GM18519 (cell line): ENCODE results near the gene SDK1.

Experiments used
- ATAC-seq: cut with Tn5 transposase; IDR thresholded peaks from one replicate; pipeline ENCODE4 v1.9.1; 2021; ENCODE audit warnings: mild to moderate bottlenecking, moderate library complexity; ENCODE audit not compliant: unreplicated experiment, low FRiP score

Gene SDK1

DNA sequence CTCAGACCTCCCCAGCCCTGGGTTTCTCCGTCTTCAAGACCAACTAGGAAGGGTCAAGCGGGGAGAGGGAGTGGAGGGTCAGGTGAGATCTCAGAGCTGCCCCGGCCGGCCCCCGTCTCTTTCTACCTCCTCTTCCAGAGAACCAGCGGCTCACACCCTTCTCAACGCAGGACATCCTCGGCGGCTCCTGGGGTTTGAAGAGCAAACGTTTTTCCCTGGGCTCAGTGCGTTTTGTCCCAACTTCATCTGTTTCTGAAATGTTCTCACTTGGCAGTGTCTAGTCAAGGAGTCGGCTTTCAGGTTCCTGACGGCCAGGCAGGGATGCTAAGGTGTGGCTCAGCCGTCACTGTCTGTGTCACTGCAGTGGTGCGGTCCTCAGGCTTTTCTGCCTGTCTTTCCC is 964.6 kb downstream of the SDK1 start:
- ATAC-seq = no peak

DNA sequence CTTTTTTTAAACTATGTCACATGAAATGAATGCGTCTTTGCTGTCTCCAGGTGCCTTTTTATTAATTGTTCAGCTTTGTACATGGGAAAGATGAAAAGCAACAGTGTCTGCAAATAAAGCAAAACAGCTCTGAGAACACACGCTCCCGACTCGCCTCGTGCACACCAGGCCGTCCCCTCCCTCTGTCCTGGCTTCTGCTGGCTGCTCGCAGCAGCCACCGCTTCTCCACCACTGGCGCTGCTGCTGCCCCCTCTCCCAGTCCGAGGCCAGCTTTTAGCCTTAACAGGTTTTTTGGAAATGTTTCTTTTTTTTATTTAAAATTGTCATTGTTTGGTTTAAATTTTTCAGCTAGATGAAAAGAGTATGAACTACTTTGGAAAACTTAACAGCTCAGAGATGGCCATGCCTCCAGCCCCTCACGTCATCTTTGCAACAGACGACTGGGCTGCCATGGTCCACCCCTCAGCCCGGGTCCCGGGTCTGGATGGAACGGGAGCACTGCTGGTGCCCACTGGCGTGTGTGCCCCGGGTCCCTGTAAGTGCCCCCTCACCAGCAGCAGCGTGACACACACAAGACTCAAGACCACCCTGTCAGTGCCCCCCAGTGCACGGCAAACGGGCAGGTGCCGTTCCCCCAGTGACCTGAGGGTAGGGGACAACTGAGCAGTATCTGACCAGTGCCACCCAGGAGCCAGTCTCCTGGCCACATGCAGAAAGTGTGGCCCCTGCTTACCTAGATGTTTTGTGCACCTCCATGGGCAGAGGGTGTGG is 965.4 kb downstream of the SDK1 start:
- ATAC-seq = no peak

DNA sequence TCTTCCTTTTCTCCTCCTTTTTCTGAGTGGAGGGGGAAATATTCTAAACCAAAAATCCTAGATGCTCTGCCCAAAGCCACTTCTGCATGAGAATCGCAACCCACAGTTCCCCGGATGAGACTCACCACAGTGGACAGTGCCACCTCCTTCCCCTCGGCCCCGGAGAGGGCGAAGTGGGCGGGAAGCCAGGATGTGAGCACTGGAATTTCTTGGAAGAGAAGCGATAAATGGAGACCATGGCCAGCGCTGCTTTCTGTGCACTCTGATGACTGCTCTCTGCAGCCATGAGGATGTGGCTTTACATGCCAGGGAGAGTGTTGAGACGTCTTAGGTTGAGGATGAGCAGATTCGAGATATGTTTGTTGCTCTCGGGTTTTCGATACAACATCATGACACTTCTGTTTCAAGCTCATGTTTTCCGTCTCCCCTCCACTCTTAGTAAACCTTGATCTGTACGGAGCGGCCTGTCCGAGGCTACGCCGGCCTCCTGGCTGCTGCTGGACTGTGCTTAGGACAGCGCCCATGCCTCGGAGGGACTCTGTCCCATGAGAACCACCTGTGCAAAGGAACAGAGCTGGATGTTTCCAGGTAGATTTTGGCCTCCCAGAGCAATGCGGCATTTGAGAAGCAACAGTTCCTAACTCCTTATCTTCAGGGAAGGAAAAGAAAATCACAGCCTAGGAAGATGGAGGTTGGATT is 966.4 kb downstream of the SDK1 start:
- ATAC-seq = no peak

DNA sequence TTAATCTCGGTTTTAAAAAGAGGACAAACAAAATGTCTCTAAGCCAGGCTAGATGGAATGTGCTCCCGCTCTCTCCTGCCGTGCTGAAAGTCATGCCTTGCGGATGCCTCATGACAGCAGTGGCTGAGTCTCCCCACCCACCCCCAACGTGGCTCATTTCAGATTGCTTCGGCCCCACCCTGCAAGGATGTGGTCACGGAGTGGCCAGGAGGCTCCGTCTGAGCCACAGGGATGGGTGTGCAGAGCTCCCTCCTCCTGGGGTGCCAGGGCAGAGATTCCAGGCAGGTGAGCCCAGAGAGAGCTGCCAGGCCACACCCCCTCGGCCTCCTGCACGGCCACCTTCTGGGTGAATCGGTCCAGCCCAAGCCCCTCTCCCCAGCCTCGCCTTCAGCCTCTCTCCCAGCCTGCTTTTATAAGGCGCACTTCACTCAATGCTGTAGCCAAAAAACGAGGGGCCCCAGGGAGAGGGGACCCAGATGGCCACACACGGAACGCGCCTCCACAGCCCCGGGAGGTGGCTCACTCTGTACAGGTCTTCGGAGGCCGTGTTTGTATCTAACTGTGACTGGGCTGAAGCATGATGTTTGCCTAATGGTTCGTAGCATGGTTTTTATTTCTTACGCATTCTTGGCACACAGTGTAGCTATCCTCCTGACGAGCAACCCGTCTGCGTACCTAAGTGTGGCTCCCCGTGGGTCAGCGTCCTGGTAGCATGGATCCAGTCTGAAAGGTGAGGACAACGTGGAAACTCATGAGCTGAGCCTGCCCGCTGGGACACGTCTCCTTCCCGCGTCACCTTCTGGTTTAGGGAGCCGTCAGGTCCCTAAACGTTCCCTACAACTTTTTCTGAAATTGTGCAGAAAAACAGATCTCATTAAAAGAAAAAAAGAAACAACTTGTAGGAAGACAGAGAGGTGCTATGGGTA is 967.3 kb downstream of the SDK1 start:
- no peak for ATAC-seq

DNA sequence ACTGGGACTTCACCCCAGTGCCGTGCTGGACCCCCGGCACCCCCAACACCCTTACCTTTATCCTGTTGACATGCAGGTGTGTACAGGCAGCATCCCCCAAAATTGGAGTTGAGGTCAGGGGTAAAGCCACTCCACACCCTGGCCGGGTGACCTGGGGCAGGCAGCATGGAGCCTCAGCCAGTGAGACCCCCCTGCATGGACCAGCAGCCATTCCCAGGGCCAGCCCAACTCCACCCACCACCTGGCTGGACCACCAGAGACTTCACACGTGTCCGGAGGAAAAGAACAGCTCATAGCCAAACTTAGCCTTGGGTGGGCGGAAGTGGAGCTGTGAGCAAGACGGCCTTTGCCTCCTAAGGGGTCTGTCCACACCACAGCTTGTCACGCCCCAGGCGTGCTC is 968.0 kb downstream of the SDK1 start:
- no peak for ATAC-seq

DNA sequence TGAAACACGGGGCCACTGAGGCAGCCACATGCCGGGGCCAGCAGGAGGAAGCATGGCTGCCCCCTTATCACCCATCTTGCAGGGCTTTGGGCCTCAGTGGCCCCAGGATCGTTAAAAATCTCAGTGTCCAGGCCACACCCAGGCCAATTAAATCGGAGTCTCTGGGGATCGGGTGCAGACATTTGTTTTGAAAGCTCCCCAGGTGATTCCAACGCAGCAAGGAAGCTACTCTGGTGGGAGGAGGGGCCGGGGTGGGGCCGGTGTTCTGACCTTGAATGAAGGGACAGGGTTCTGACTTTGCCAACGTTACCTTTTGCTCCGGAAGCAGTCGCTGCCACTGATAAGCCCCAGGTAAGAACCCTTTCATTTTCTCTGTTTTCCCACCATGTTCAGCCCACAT is 968.7 kb downstream of the SDK1 start:
- no peak for ATAC-seq

DNA sequence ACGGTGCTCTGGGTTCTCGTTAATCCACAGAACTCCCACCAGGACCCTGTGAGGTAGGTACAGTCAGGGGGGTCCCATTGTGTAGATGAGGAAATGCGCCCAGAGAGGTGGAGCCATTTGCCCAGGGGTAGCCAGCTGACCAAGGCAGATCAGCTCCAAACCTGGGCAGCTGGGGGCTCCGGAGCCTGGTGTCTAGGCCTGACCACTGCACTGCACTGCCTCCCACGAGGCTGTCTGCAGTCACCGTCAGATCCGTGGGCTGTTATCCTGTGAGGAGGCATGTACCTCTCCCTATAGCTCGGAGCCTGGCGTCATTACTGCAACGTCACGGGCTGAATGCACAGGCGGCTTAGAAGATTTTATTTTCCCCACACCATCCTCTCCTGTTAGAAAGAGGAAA is 969.2 kb downstream of the SDK1 start:
- ATAC-seq = no peak

DNA sequence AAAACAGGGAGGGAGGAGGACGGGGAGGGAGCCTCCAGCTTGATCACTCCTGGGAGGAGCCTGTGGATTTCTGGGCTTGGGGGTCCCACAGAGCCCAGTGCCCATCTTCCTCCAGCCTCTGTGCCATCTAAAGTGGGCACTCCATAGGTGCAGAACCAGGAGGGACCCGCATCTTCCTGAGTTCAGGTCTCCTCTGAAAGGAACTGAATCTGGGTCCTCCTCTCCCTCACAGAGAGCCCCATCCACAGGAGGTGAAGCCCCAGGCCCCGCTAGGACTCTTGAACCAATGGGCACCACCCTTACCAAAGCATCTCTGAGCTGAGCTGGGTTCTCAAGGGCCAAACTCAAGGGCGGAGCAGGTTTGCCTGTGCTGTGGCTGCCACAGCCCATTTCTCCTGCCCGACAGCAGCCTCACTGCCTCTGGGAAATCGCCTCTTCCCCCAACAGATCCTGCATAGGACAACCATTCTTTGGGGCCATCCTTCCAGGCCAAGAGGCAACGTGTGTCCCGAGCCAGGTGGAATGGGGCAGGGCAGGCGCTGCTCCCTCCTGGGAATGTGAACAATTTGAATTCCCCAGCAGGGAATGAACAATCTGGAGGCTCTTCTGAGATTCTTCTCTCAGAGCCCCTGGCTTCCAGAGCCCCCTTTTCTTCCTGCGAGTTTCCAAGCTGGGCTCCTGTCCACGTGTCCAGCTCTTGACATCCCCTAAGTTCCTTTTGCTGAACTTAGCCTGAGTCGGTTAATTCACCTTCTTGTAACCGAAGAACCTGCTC is 970.1 kb downstream of the SDK1 start:
- ATAC-seq = no peak

DNA sequence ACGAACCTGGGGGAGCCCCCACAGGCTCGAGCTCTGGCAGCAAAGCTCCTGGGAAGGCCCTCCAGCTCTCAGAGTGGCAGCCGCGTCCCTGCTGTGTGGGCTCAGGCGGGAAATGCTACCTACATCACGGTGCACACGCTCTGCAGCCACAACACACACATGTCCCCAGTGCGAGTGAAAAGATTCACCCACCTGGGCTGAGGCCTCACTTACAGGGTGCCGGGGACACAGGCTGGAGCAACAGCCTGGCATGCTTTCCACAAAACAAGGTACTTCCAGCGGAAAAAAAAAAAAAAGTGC is 970.6 kb downstream of the SDK1 start:
- ATAC-seq = no peak

DNA sequence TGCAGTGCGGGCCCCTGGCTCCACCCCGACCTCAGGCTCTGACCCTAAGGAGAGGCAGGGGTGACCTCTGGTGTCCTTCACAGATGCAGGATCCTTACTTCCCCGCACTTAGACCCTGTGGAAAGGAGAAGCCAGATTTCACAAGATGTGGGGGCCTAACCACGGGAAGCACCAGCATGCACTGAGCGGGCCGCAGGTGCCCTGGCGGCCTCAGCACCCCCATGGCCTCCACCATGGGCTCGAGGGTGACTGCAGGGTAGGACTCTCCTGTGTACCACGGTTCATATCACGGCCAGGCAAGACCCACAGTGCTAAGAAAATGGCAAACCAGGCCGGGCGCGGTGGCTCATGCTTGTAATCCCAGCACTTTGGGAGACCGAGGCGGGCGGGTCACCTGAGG is 971.1 kb downstream of the SDK1 start:
- no peak for ATAC-seq

DNA sequence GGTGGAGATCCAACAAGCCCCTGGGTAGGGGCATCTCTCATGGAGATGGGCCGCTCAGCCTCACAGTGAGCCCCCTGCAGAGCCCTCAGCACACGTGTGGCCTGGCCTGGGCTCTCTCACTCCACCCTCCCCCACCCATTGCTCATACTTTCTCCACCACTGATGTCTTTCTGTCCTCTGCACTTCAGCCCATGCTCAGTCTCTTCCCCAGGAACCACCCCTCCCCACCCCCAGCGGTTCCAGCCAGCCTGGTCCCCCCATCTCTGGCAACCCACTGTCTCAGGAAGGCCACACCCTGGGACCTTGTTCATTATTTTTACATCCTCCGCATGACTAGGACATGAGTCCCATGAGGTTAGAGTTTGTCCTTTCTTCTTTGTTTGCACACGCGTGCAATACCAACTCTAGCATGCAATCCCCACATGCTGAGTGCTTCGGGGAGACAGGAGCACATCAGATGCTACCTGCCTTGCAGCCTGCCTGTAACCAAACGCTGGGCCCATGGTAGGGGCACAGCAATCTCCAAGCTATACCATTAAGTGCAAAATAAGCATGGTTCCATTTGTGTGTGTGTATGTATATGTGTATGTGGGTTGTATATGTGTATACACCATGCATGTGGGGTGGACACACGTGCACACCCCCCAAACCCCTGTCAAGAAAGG is 972.6 kb downstream of the SDK1 start:
- ATAC-seq = no peak

DNA sequence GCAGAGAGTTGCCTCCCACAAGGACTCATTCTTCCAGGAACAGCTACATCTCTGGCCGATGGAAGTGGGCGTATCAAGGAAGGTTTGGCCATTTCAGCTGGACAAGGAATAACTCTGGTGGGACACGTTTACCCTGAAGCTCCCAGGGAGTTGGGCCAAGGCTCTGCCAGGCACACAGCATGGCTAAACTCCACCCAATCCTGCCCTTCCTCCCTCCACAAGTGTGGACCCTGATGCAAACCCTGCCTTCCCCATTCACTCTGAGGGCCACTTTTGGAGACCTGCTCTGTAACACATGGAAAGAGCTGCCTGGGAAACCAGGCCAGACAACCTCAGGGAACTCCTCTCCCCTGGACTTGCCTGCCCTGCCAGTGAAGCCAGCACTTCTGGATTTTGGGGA is 973.2 kb downstream of the SDK1 start:
- no peak for ATAC-seq

DNA sequence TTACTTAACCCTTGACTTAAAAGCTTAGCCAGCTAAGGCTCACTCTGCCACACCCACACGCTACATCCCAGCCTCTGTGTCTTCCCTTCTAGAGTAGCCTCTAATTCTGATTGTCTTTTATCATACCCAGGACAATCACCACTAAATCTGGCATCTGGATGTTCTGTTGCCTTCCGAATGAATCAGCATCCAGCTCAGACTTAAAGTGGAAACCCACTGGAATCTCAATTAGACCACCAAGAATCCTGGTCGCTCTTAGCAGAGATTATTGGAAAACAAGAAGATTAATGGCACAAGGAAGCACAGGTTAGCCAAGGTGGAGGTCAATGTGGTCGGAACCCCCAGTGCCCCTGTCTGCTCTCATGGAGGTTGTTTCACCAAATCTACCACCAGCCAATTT is 976.9 kb downstream of the SDK1 start:
- ATAC-seq = no peak

DNA sequence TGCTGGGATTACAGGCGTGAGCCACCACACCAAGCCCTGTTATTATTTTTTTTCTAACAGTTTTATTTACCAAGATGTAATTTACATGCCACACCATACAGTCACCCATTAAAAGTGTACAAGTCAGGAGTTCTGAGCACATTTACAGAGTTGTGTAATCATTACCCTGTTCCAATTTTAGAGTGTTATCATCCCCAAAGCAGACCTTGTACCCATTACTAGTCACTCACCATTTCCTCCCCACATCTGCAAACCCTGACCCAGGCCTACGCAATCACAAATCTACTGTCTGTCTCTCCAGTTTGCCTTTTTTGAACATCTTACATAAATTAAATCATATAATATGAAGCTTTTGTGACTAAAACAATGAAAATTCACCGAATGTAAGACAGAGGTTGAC is 978.2 kb downstream of the SDK1 start:
- no peak for ATAC-seq

DNA sequence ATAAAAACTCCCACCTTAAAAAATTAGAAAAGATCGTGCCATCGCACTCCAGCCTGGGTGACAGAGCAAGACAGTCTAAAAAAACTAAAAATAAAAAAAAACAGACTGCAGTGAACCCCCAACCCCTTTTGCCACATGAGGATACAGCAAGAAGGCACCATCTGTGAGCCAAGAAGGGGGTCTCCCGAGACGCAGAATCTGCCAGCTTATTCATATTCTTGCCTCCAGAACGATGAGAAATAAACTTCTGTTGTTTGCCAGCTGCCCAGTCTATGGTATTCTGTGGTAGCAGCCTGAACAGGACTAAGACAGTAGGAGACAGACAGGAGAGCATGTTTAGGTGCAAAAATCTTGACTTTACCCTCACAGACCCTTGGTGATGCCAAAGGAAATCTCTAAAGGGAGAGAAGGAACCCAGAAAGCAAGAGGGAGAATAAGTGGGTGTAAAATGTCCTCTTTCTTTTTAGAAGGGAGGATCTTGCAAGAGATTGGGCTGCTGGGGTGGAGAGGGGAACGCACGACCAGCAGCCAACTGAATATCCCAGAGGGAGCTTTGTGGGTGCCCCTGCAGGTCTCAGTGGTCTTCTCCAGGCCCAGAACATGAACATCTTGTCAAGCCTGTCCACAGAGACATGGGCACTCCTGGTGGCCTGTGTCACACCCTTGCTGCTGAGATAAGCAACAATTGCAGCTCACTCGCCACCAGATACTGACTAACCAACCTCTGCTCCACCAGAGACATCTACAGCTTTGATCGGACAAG is 980.4 kb downstream of the SDK1 start:
- no peak for ATAC-seq

DNA sequence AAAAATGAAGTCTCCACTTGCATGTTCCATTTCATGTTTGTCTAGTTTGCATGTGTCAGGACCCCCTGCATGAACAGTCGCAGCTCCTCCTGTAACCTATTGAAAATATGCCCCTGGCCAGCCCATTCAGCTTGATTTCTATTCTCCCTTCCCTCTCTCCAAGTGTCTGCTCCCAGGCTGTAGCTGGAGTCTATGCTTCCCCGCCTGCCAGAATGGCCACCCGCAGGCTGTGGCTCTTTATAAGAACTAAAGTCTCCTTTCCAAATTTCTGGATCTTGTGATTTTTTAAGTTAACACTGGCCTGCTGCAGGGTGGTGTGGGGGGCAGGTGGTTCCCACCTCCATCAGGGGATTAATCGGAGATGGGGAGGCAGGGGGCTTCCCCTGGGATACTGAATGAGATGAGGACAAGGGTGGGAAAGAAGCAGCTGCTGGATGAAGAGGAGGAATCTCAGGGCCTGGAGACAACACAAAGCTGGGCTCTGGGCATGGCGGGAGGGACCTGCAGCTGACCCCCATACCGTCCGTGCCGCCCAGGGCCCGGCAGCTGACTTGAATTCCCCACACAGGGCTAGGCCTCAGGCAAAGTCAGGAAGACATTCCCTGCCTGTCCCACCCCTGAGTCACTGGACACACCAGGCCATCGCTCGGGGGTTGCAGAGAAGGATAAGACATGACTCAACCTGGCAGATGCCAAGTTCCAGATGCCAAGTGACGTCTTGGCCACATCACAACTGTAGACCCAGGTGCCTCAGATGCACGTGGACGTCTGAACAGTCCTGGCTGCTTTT is 981.6 kb downstream of the SDK1 start:
- ATAC-seq = no peak

DNA sequence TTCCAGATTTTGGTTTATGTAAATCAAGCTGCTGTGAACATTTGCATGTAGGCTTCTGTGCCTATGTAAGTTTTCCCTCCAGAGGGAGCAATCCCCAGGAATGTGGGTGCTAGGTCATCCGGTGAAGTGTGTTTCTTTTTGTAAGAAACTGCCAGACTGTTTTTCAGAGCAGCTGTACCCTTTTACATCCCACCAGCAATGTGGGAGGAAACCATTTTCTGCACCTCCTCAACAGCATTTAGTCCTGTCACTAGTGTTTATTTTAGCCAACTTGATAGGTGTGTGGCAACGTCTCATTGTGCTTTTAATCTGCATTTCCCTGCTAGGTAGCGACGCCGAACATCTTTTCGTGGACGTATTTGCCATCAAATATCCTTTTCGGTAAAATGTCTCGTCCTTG is 985.3 kb downstream of the SDK1 start:
- ATAC-seq = no peak

DNA sequence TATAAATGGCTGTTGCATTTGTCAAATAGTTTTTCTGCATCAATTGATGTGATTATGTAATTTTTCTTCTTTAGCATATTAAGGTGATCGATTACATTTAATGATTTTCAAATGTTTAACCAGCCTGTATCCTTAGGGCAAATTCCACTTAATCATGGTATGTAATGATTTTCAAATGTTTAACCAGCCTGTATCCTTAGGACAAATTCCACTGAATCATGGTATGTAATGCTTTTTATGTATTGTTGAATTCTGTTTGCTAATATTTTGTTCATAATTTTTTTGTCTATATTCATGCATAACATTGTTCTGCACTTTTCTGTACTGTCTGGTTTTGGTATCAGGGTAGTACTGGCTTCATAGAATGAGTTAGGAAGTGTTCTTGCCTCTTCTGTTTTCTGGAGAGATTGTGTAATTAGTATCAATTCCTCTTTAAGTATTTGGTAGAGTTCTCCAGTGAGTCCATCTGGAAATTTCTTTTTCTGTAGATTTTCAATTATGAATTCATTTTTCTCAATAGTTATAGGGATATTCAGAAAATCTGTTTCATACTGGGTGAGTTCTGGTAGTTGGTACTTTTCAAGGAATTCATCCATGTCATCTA is 987.8 kb downstream of the SDK1 start:
- ATAC-seq = no peak
